HepG2 (cell line): Measurements from ENCODE around the gene C20orf144. TPM values are rescaled to one million over a fixed set of nuclear protein-coding genes. Genes with fewer than 3 reads are reported as not detected.
A peak's percentile ranks its signal among the peaks of the same experiment; 100 is the strongest.

ENCODE experiments used
- REXO4 ChIP-seq: sonication (generic); formaldehyde crosslinking; IDR thresholded peaks from 2 replicates; pipeline ENCODE4 v1.8.0; 2022; ENCODE audit warnings: missing genetic modification reagents, mild to moderate bottlenecking, borderline replicate concordance
- SRSF9 ChIP-seq: fragments of 200-400 bp; formaldehyde crosslinking; IDR thresholded peaks from 2 replicates; pipeline ENCODE4 v1.6.1; 2018; ENCODE audit warnings: borderline replicate concordance, mild to moderate bottlenecking, low read depth, low read length; ENCODE audit not compliant: insufficient read depth, poor library complexity, severe bottlenecking
- ZNF343 ChIP-seq: sonication (generic); formaldehyde crosslinking; IDR thresholded peaks from 2 replicates; pipeline ENCODE4 v1.4.0; 2020; ENCODE audit warnings: mild to moderate bottlenecking, missing genetic modification reagents
- polyA plus RNA-seq, 8 experiments: library from polyadenylated mRNA; depleted of rRNA in 3 of 8; stranded (reverse) in 7 of 8; unstranded in 1 of 8; fragments of >200 nt; fragmentation: Illumina TruSeq in 4 of 8; extraction: Trizol in 4 of 8; gene quantifications; 2 replicates each; pipeline versions ENCODE4 v1.2.1 to v1.2.3, GENCODE V29; 2011 to 2016; ENCODE audit warnings: low read depth in 4 of 8, missing spikeins in 1 of 8, mixed read lengths in 1 of 8; ENCODE audit not compliant: insufficient read depth in 1 of 8
- total RNA-seq, 5 experiments: library from RNA; depleted of rRNA; stranded (reverse); fragments of >200 nt; fragmentation: Illumina TruSeq; extraction: Trizol; gene quantifications; 2 replicates each; pipeline ENCODE4 v1.2.3, GENCODE V29; 2016; ENCODE audit warnings: low read depth in 1 of 5
- TF ChIP-seq, protein P1 (sequence below): sonication (generic); formaldehyde crosslinking; IDR thresholded peaks from 2 replicates; pipeline ENCODE4 v1.4.0; 2020; ENCODE audit warnings: missing genetic modification reagents
- TF ChIP-seq, protein P2 (sequence below): sonication (generic); formaldehyde crosslinking; IDR thresholded peaks from 2 replicates; pipeline ENCODE4 v1.8.1; 2023; ENCODE audit warnings: mild to moderate bottlenecking, missing genetic modification reagents
- TF ChIP-seq, protein P3 (sequence below): fragments of 450-650 bp; IDR thresholded peaks from 2 replicates; pipeline ENCODE4 v1.6.1; 2016
- TF ChIP-seq, protein P4 (sequence below): sonication (generic); formaldehyde crosslinking; IDR thresholded peaks from 2 replicates; pipeline ENCODE4 v1.4.0; 2020; ENCODE audit warnings: missing genetic modification reagents
- TF ChIP-seq, protein P5 (sequence below): sonication (generic); formaldehyde crosslinking; IDR thresholded peaks from 2 replicates; pipeline ENCODE4 v1.4.0; 2020; ENCODE audit warnings: mild to moderate bottlenecking, missing genetic modification reagents
- TF ChIP-seq, protein P6 (sequence below): IDR thresholded peaks from 2 replicates; pipeline ENCODE4 v1.6.1; 2016; ENCODE audit warnings: low read depth
- TF ChIP-seq, protein P7 (sequence below): sonication (generic); formaldehyde crosslinking; IDR thresholded peaks from 2 replicates; pipeline ENCODE4 v1.4.0; 2020; ENCODE audit warnings: low read depth, missing genetic modification reagents

Gene C20orf144
- total and polyA plus RNA-seq, 2 of the 13 experiments (the other 11 are each of a cell fraction or from before 2014, with no cell fraction given), result 0.09 to 0.16 TPM

DNA sequence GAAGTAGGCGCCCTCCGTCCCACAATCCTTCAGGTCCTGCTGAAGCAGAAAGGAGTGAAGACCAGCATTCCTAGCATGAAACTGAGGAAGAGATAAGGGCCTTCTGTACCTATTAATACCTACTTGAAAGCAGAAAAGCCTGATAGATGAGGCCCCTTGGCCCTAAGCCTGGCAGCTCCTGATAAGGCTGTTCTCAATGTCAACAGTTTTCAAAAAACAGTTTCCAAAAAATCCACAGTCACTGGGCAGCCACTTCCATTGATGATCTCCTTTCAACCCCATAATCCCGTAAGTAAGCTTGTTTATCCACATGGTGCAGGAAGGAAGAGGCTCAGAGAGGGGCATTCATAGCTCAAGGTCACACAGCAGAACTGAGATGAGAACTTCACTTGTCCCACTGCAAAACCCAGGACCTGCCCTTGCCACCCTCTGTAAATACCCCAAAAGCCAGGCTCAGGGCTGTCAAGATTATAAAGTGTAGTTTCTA, 26.9 kb downstream of the C20orf144 start (continued):
- TF ChIP-seq, protein P1, sequence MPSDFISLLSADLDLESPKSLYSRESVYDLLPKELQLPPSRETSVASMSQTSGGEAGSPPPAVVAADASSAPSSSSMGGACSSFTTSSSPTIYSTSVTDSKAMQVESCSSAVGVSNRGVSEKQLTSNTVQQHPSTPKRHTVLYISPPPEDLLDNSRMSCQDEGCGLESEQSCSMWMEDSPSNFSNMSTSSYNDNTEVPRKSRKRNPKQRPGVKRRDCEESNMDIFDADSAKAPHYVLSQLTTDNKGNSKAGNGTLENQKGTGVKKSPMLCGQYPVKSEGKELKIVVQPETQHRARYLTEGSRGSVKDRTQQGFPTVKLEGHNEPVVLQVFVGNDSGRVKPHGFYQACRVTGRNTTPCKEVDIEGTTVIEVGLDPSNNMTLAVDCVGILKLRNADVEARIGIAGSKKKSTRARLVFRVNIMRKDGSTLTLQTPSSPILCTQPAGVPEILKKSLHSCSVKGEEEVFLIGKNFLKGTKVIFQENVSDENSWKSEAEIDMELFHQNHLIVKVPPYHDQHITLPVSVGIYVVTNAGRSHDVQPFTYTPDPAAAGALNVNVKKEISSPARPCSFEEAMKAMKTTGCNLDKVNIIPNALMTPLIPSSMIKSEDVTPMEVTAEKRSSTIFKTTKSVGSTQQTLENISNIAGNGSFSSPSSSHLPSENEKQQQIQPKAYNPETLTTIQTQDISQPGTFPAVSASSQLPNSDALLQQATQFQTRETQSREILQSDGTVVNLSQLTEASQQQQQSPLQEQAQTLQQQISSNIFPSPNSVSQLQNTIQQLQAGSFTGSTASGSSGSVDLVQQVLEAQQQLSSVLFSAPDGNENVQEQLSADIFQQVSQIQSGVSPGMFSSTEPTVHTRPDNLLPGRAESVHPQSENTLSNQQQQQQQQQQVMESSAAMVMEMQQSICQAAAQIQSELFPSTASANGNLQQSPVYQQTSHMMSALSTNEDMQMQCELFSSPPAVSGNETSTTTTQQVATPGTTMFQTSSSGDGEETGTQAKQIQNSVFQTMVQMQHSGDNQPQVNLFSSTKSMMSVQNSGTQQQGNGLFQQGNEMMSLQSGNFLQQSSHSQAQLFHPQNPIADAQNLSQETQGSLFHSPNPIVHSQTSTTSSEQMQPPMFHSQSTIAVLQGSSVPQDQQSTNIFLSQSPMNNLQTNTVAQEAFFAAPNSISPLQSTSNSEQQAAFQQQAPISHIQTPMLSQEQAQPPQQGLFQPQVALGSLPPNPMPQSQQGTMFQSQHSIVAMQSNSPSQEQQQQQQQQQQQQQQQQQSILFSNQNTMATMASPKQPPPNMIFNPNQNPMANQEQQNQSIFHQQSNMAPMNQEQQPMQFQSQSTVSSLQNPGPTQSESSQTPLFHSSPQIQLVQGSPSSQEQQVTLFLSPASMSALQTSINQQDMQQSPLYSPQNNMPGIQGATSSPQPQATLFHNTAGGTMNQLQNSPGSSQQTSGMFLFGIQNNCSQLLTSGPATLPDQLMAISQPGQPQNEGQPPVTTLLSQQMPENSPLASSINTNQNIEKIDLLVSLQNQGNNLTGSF, result no peak
- TF ChIP-seq ZNF343 (CRISPR knock-in tag) (no peak), REXO4 (no peak), SRSF9 (no peak)
- TF ChIP-seq, protein P2, sequence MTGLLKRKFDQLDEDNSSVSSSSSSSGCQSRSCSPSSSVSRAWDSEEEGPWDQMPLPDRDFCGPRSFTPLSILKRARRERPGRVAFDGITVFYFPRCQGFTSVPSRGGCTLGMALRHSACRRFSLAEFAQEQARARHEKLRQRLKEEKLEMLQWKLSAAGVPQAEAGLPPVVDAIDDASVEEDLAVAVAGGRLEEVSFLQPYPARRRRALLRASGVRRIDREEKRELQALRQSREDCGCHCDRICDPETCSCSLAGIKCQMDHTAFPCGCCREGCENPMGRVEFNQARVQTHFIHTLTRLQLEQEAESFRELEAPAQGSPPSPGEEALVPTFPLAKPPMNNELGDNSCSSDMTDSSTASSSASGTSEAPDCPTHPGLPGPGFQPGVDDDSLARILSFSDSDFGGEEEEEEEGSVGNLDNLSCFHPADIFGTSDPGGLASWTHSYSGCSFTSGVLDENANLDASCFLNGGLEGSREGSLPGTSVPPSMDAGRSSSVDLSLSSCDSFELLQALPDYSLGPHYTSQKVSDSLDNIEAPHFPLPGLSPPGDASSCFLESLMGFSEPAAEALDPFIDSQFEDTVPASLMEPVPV (CRISPR knock-in tag), result peak; percentile 52; the same call in 1 of the 2 replicates
- TF ChIP-seq, protein P3, sequence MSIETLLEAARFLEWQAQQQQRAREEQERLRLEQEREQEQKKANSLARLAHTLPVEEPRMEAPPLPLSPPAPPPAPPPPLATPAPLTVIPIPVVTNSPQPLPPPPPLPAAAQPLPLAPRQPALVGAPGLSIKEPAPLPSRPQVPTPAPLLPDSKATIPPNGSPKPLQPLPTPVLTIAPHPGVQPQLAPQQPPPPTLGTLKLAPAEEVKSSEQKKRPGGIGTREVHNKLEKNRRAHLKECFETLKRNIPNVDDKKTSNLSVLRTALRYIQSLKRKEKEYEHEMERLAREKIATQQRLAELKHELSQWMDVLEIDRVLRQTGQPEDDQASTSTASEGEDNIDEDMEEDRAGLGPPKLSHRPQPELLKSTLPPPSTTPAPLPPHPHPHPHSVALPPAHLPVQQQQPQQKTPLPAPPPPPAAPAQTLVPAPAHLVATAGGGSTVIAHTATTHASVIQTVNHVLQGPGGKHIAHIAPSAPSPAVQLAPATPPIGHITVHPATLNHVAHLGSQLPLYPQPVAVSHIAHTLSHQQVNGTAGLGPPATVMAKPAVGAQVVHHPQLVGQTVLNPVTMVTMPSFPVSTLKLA, result no peak
- TF ChIP-seq, protein P4, sequence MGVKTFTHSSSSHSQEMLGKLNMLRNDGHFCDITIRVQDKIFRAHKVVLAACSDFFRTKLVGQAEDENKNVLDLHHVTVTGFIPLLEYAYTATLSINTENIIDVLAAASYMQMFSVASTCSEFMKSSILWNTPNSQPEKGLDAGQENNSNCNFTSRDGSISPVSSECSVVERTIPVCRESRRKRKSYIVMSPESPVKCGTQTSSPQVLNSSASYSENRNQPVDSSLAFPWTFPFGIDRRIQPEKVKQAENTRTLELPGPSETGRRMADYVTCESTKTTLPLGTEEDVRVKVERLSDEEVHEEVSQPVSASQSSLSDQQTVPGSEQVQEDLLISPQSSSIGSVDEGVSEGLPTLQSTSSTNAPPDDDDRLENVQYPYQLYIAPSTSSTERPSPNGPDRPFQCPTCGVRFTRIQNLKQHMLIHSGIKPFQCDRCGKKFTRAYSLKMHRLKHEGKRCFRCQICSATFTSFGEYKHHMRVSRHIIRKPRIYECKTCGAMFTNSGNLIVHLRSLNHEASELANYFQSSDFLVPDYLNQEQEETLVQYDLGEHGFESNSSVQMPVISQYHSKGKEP, result no peak
- TF ChIP-seq, protein P5, sequence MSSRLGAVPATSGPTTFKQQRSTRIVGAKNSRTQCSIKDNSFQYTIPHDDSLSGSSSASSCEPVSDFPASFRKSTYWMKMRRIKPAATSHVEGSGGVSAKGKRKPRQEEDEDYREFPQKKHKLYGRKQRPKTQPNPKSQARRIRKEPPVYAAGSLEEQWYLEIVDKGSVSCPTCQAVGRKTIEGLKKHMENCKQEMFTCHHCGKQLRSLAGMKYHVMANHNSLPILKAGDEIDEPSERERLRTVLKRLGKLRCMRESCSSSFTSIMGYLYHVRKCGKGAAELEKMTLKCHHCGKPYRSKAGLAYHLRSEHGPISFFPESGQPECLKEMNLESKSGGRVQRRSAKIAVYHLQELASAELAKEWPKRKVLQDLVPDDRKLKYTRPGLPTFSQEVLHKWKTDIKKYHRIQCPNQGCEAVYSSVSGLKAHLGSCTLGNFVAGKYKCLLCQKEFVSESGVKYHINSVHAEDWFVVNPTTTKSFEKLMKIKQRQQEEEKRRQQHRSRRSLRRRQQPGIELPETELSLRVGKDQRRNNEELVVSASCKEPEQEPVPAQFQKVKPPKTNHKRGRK (CRISPR knock-in tag), result no peak
- TF ChIP-seq, protein P6, sequence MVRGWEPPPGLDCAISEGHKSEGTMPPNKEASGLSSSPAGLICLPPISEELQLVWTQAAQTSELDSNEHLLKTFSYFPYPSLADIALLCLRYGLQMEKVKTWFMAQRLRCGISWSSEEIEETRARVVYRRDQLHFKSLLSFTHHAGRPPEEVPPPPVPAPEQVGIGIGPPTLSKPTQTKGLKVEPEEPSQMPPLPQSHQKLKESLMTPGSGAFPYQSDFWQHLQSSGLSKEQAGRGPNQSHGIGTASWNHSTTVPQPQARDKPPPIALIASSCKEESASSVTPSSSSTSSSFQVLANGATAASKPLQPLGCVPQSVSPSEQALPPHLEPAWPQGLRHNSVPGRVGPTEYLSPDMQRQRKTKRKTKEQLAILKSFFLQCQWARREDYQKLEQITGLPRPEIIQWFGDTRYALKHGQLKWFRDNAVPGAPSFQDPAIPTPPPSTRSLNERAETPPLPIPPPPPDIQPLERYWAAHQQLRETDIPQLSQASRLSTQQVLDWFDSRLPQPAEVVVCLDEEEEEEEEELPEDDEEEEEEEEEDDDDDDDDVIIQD (CRISPR knock-in tag), result no peak
- TF ChIP-seq, protein P7, sequence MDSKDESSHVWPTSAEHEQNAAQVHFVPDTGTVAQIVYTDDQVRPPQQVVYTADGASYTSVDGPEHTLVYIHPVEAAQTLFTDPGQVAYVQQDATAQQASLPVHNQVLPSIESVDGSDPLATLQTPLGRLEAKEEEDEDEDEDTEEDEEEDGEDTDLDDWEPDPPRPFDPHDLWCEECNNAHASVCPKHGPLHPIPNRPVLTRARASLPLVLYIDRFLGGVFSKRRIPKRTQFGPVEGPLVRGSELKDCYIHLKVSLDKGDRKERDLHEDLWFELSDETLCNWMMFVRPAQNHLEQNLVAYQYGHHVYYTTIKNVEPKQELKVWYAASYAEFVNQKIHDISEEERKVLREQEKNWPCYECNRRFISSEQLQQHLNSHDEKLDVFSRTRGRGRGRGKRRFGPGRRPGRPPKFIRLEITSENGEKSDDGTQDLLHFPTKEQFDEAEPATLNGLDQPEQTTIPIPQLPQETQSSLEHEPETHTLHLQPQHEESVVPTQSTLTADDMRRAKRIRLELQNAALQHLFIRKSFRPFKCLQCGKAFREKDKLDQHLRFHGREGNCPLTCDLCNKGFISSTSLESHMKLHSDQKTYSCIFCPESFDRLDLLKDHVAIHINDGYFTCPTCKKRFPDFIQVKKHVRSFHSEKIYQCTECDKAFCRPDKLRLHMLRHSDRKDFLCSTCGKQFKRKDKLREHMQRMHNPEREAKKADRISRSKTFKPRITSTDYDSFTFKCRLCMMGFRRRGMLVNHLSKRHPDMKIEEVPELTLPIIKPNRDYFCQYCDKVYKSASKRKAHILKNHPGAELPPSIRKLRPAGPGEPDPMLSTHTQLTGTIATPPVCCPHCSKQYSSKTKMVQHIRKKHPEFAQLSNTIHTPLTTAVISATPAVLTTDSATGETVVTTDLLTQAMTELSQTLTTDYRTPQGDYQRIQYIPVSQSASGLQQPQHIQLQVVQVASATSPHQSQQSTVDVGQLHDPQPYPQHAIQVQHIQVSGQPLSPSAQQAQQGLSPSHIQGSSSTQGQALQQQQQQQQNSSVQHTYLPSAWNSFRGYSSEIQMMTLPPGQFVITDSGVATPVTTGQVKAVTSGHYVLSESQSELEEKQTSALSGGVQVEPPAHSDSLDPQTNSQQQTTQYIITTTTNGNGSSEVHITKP (CRISPR knock-in tag), result peak; percentile 9; the same call in 1 of the 2 replicates
